ENCODE measurements around the gene NPLOC4. TPM values are rescaled to one million over a fixed set of nuclear protein-coding genes. Genes with fewer than 3 reads are reported as not detected.

The NPLOC4 gene
- total and polyA plus RNA-seq, 2 donors (not counting 1 experiment from before 2014, with no cell fraction given): 70.2 to 101 TPM

DNA sequence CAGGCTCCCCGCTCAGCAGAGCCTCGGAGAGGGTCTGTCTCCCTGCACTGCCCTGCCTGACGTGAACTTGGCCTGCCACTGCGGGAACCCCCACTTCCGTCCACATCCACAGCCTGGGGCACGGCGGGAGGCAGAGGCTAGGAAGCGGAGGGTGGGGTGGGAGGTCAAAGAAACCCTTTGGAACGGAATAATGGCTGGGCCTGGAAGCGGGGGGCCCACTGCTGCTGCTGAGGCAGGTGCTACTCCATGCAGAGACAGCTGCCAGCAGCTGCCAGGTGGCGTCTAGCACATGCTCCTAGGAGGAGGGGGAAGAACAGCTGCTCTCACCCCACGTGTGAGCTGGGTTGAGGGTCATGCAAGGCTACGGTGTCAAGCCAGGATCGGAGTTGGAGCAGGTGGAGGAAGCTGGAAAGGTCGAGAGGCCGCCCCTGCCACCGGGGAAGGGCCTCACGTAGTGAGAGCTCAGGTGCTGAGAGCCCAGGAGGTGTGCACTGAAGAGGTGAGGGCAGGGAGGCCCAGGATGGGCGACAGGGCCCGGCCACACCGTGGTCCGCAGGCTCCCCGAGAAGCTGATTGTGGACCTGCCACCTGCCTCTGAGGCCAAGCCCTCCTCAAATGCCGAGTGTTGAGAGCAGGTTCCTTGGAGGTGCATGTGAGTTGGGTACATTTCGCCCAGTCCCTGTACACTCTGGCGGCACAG lies 98.9 kb downstream of the NPLOC4 start:
- H3K9ac ChIP-seq (ENCODE audit: low read length): no peak overlapping the region
- Mint-ChIP-seq H3K27ac (no peak overlapping the region), H3K27me3 (peaks cover 7% of the 10 kb centered on the region), H3K9me3 (ENCODE audit: insufficient read depth) (no peaks in the 10 kb centered on the region), H3K4me1 (peaks cover 14% of the 10 kb centered on the region), H3K4me3 (no peak overlapping the region)
- peaks cover 35% of the 10 kb centered on the region for H4K20me1 ChIP-seq (ENCODE audit: control insufficient read depth, insufficient read depth, low read length, poor library complexity, severe bottlenecking)
- H3K36me3 ChIP-seq (replicated peaks in 1 of 2; ENCODE audit: control extremely low read depth in 1 of 2, control insufficient read depth in 1 of 2, extremely low read depth in 1 of 2, insufficient read depth in 2 of 2, low read length in 1 of 2): peaks cover 0 to 37% of the 10 kb centered on the region in 2 experiments
- POLR2A ChIA-PET: no interaction called here
- intact Hi-C loops (cut with micrococcal nuclease): loop anchor here (1.0 kb wide), 1 partner anchor 24 kb away; no protein-coding TSS in a partner anchor
- TF ChIP-seq EZH2 (IDR thresholded peaks at IDR 0.05; ENCODE audit: borderline replicate concordance, insufficient read depth, low read depth, low read length, poor library complexity, severe bottlenecking): no peak
- TF ChIP-seq, protein P1, sequence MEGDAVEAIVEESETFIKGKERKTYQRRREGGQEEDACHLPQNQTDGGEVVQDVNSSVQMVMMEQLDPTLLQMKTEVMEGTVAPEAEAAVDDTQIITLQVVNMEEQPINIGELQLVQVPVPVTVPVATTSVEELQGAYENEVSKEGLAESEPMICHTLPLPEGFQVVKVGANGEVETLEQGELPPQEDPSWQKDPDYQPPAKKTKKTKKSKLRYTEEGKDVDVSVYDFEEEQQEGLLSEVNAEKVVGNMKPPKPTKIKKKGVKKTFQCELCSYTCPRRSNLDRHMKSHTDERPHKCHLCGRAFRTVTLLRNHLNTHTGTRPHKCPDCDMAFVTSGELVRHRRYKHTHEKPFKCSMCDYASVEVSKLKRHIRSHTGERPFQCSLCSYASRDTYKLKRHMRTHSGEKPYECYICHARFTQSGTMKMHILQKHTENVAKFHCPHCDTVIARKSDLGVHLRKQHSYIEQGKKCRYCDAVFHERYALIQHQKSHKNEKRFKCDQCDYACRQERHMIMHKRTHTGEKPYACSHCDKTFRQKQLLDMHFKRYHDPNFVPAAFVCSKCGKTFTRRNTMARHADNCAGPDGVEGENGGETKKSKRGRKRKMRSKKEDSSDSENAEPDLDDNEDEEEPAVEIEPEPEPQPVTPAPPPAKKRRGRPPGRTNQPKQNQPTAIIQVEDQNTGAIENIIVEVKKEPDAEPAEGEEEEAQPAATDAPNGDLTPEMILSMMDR (IDR thresholded peaks at IDR 0.05): peak; percentile 8
- ATAC-seq (ENCODE audit: low read depth) (no peak), DNase-seq (no peak)
- H3K27ac ChIP-seq (ENCODE audit: low read length in 2 of 2): no peak overlapping the region
- WGBS (ENCODE audit: insufficient coverage): 92% methylated on average over 21 of the region's 26 CpGs
- CTCF ChIA-PET: interaction anchor here (0.7 to 3.6 kb wide), 12 partner anchors 14 to 285 kb away, joined by 3 to 30 read pairs (median 6); partner anchors contain the start of gene FAAP100
- peaks cover 0 to under 1% (median 0%) of the 10 kb centered on the region in 3 donors for H3K9me3 ChIP-seq (ENCODE audit: control extremely low read depth in 1 of 3, control insufficient read depth in 2 of 3, insufficient read depth in 1 of 3, low read length in 2 of 3)
- H3K4me1 ChIP-seq (ENCODE audit: control insufficient read depth in 2 of 2, insufficient read depth in 2 of 2, low read length in 2 of 2): peaks cover 21 to 36% of the 10 kb centered on the region in 2 donors
- H3K4me3 ChIP-seq (ENCODE audit: control extremely low read depth in 1 of 5, extremely low read depth in 1 of 5, insufficient read depth in 1 of 5, low read depth in 2 of 5, low read length in 4 of 5): no peak overlapping the region
- peak overlapping the region; percentile 65 for H3K4me2 ChIP-seq (replicated peaks; ENCODE audit: low read depth, low read length, poor library complexity, severe bottlenecking)
- H3K79me2 ChIP-seq (ENCODE audit: control insufficient read depth, insufficient read depth, low read length): peaks cover 3% of the 10 kb centered on the region
- H2AFZ ChIP-seq (ENCODE audit: insufficient read depth, low read depth, low read length, poor library complexity, severe bottlenecking): no peak overlapping the region
- peaks cover 0 to 31% (median 10%) of the 10 kb centered on the region in 4 experiments for H3K27me3 ChIP-seq (replicated peaks in 1 of 4; ENCODE audit: control extremely low read depth in 1 of 4, control insufficient read depth in 3 of 4, insufficient read depth in 4 of 4, low read length in 3 of 4)

GRCh38 chr17:81537343-81537855 lies 99.5 kb downstream of the NPLOC4 start:
- Mint-ChIP-seq H3K9me3 (ENCODE audit: insufficient read depth) (no peaks in the 10 kb centered on the region), H3K4me3 (peak overlapping the region; percentile 29), H3K27me3 (peaks cover 7% of the 10 kb centered on the region), H3K4me1 (peaks cover 14% of the 10 kb centered on the region), H3K27ac (no peak overlapping the region)
- Histone ChIP-seq H3K27ac (ENCODE audit: low read length in 2 of 2) (no peak overlapping the region), H3K9ac (ENCODE audit: low read length) (no peak overlapping the region), H4K20me1 (ENCODE audit: control insufficient read depth, insufficient read depth, low read length, poor library complexity, severe bottlenecking) (peaks cover 35% of the 10 kb centered on the region), H3K4me3 (ENCODE audit: control extremely low read depth in 1 of 5, extremely low read depth in 1 of 5, insufficient read depth in 1 of 5, low read depth in 2 of 5, low read length in 4 of 5) (no peak overlapping the region), H3K36me3 (replicated peaks in 1 of 2; ENCODE audit: control extremely low read depth in 1 of 2, control insufficient read depth in 1 of 2, extremely low read depth in 1 of 2, insufficient read depth in 2 of 2, low read length in 1 of 2) (peaks cover 0 to 31% of the 10 kb centered on the region in 2 experiments), H2AFZ (ENCODE audit: insufficient read depth, low read depth, low read length, poor library complexity, severe bottlenecking) (no peak overlapping the region), H3K79me2 (ENCODE audit: control insufficient read depth, insufficient read depth, low read length) (peaks cover 3% of the 10 kb centered on the region), H3K4me1 (ENCODE audit: control insufficient read depth in 2 of 2, insufficient read depth in 2 of 2, low read length in 2 of 2) (peaks cover 21 to 36% of the 10 kb centered on the region in 2 donors), H3K4me2 (replicated peaks; ENCODE audit: low read depth, low read length, poor library complexity, severe bottlenecking) (peak overlapping the region; percentile 65), H3K27me3 (replicated peaks in 1 of 4; ENCODE audit: control extremely low read depth in 1 of 4, control insufficient read depth in 3 of 4, insufficient read depth in 4 of 4, low read length in 3 of 4) (peaks cover 0 to 31% (median 10%) of the 10 kb centered on the region in 4 experiments), H3K9me3 (ENCODE audit: control extremely low read depth in 1 of 3, control insufficient read depth in 2 of 3, insufficient read depth in 1 of 3, low read length in 2 of 3) (peaks cover 0 to 4% (median 0%) of the 10 kb centered on the region in 3 donors)
- DNase-seq (peak; percentile 77), ATAC-seq (ENCODE audit: low read depth) (peak; percentile 76)
- WGBS (ENCODE audit: insufficient coverage): 18% methylated on average over 11 of the region's 17 CpGs
- intact Hi-C loops (cut with micrococcal nuclease): loop anchor here (1.0 kb wide), 1 partner anchor 23 kb away; no protein-coding TSS in a partner anchor
- TF ChIP-seq, protein P1 (IDR thresholded peaks at IDR 0.05): peak; percentile 68
- no peak for TF ChIP-seq EZH2 (IDR thresholded peaks at IDR 0.05; ENCODE audit: borderline replicate concordance, insufficient read depth, low read depth, low read length, poor library complexity, severe bottlenecking)
- CTCF ChIA-PET: interaction anchor here (0.7 to 3.6 kb wide), 12 partner anchors 15 to 284 kb away, joined by 3 to 30 read pairs (median 6); partner anchors contain the start of gene FAAP100
- POLR2A ChIA-PET: no interaction called here
